GM18508 (cell line): ENCODE measurements around the gene TSPAN33.
"Not testable (repeated sequence)": the region's sequence is repeated elsewhere in the genome, so short reads cannot be mapped to it uniquely, and the experiment has no call there.

Source experiments
- ATAC-seq: cut with Tn5 transposase; IDR thresholded peaks from one replicate; pipeline ENCODE4 v1.9.1; 2021; ENCODE audit warnings: moderate number of reproducible peaks; ENCODE audit not compliant: insufficient read depth, unreplicated experiment

TSPAN33 gene, protein sequence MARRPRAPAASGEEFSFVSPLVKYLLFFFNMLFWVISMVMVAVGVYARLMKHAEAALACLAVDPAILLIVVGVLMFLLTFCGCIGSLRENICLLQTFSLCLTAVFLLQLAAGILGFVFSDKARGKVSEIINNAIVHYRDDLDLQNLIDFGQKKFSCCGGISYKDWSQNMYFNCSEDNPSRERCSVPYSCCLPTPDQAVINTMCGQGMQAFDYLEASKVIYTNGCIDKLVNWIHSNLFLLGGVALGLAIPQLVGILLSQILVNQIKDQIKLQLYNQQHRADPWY

DNA sequence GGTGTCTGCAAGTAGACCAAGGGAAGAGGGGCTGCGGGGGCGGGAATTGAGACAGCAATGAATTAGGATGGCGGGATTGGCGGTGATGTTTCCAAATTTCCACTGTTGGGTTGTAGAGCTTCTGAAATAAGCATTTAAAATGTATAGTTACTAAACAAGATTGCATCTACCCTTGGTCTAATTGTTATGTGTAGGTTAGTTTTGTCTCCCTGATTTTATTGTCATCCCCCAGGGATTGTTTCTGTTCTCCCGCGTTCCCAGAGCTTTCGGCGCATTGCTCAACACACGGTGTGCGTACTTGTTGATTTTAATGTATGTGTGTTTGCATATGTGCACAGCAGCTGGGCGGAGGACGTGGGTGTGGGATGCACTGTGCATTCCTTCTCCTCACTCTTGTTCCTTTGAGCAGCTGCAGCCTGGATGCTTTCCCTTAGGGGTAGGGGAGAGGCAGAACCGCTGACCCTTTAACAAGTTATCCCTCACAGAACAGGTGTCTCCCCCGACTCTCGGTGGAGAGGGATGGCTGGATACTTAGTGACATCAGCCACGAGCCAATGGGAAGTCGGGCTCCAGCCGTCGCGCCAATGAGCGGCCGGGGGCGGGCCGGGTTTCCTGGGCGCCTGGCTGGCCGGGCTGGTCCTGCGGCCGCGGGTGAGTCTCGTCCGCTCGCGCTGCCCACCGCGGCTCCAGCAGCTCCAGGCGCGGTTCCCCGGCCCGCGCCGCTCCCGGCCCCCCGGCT, at the start of gene TSPAN33:
Gene TSPAN33 (plus strand): TSS at position 613 of the 739 bp plus-strand sequence. CDS start 274 bp downstream, outside the sequence.
- no peak for ATAC-seq

DNA sequence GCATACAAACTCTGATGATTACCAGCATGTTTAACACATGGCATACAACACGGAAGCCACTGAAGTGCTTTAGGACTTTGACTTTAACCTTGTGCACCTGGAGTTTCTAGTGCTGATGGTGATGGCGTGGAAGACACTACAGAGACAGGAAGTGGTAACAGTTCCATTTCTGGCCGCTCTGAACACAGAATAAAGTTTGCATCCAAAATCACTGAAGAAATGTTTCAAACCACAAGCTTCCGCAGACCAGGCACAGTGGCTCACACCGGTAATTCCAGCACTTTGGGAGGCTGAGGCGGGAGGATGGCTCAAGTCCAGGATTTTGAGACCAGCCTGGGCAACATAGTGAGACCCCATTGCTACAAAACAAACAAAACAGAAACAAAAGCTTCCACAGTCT, 49.2 kb upstream of the TSPAN33 start:
- ATAC-seq: no peak

DNA sequence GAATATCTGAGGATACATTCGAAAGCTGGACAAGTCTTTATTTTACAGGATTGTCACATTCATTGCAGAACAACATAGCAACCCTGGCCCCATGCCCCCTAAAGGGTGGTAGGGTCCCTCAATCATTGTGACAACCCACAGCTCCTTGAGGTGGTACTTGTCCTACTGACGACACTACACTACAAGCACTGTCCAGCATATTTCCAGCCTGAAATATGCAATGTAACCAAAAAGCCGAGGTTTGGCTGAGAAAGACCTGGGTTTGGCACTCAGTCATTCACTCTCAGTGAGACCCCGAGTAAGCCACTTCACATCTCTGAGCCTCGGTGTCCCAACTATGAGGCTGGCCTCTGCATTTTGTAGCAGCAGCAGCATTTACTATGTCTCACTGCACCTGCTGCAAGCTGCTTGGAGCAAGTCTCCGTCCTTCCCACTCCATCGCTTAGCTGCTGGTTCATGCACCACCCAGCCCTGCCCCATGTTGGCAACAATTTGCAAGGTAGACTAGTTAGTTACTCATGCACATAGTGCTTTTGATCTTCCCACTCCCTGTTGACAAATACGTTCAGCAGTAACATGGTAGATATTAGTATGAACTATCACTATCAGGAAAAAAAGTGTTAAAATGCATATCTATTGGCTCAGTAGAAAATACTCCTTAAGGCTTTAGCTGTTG, 46.0 kb upstream of the TSPAN33 start:
- ATAC-seq: no peak

DNA sequence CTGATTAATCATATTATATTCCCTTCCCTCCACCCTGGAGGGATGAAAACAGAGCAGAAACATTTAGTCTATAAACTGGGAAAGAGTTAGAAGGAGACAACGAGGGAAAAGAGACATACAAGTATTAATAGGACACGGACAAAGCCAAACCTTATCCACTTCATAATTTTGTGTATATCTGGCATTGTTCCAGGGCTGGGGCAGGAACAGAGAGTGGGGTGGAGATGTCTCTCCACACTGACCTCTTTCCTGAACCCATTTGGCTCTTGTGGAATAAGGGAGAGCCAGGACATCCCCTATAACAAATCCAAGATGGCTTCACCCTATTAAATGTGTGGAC, 43.7 kb upstream of the TSPAN33 start:
- no peak for ATAC-seq

DNA sequence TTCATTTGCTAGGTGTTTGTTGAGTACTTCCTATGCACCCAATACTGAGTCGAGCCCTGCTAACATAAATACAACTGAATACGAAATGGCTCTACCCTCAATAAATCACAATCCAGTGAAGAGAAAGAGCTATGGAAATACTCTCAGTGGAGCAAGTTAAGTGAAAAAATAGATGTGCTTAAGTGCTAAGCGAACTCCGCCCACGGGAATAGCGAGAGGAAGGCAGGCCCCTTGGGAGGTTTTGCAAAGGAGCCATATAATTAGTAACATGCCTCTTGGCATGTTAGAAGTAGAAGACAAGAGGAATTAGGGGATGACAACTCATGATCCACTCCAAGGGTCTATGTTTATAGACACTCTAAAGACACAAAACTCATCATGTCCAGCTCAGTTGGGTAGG, 42.8 kb upstream of the TSPAN33 start:
- ATAC-seq: no peak

DNA sequence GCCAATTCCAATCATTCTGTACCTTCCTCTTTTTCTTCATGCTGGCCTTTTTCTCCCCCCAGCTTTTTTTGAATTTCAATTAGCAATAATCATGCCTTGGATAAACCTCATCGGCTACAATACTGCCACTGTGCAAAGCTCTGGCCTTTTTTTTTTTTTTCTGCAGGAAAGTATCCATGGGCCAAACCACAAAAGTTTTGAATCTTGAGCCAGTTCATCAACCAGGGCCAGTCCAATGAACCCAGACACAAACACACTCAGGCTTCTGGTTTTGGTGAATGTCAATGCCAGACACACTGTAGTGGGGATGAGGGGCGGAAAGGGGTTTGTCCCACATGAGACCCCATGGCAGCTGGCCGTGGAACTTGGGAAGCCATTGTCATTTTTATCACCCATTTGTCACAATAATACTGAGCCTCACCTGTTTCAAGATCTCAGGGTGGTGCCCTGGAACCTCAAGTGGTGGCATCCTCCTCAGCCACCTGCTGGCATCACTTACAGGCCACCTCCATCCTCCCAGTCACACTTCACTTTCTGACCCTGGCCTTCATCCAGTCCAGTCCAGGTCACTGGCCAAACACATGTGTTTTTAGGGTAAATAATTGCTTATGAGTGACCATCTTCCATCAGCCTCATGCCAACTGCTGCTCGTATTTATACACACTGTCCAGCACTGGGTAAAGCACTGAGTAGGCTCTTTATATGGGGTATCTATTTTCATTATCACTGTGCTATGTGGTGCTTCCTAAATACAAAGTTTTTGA, 40.8 kb upstream of the TSPAN33 start:
- ATAC-seq: no peak

DNA sequence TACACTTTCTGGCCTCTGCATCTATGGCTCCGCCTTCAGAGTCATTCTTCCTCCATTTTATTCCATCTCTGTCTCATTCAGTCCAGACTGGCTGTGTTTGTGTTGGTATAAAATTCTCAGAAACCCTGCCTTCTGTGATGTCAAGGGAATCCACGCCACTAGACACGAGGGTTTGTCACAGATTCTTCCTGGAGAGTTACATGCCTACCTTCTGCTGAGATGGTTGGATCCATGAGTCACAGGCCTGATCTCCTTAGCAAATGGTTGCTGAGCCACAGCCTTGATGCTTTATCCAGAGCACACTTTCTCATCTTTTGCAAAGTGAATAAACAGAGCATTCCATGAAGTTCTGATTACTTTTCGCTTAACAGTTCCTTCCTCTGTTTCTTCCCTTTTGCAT, 35.9 kb upstream of the TSPAN33 start:
- ATAC-seq: no peak

DNA sequence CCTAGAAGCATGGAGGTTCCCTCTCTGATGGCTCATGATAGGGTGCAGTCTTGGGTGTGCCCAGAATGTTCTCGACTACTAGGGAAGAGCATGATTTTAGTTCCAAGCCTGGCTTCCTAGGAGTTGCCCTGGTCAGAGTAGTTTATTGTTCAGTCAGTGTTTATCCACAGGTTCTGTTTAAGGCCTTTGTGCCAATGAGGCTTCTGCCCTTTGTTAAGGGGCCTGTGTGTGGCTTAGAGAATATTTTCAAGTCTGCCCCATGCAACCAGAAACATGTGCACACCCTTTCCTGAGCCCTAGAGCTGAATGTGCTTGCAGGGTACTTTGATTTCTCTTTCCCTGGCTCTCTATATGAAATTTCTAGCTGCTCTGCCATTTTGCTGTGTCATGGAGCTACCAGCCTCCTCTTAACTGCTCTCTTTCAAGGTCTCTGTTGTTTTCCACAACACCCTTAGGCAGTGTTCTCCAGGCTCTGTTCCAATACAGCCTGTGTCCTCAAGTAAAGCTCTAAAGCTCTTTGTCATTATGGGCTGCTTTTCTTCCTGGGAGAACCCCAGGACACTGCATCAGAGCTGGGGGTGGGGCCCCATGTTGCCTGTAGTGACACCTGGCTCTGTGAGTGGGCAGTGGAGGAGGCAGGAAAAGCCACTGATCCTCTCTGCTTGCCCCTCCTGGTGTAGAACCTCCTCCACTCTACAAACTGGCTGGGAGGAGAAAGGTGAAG, 34.1 kb upstream of the TSPAN33 start:
- ATAC-seq: no peak

DNA sequence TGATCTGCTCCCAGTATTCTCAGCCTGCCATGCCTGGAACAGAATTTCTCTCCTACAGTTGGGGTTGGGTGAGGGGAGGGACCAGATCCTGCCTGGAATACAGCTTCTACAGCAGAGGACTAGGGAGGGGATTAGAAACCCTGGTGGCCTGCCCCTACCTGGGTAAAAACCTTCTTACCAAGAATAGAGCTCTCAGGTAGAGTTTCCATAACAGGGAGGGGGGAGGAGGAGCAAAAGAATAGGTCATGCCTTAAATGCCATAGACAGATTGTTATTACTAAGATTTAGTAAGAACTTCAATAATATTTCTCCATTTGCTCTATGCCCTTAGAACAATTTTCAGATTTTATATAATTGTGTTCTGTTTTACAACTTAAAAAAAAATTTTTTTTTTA, 33.5 kb upstream of the TSPAN33 start:
- no peak for ATAC-seq

DNA sequence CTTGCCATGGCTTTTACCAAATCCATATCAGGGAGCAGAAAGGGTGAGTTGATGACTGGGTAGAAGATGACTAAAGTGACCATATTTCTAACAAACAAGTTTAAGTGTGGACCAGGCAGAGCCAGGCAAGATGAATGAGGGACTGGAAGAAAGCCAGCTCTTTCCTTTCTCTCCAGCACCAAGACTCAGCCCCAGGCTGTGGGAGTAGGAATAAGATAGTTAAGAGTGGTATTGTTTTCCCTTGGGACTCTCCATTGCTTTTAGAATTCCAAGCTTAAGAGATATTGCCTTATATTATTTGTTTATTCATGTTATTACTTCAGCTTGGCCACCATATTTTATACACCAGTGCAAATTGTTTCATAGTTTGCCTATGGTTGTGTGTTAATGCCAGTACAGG, 28.8 kb upstream of the TSPAN33 start:
- no peak for ATAC-seq

DNA sequence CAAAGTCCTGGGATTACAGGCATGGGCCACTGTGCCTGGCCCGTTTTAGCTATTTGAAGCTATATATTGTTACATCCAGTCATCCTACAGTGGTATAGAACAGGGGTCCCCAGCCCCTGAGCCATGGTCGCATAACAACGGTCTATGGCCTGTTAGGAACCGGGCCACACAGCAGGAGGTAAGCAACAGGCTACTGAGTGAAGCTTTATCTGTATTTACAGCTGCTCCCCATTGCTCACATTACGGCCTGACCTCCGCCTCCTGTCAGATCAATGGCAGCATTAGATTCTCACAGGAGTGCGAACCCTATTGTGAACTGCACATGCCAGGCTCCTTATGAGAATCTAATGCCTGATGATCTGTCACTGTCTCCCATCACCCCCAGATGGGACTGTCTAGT, 26.3 kb upstream of the TSPAN33 start:
- ATAC-seq: no peak

DNA sequence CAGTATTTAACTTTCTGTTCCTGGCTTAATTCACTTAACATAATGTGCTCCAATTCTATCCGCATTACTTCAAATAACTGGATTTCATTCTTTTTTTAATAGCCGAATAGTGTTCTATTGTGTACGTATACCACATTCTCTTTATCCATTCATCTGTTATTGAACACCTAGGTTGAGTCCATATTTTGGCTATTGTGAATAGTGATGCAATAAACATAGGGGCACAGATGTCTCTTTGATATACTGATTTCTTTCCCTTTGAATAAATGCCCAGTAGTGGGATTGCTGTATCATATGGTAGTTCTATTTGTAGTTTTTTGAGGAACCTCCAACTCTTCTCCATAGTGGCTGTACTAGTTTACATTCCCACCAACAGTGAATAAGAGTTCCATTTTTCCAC, 25.5 kb upstream of the TSPAN33 start:
- no peak for ATAC-seq

DNA sequence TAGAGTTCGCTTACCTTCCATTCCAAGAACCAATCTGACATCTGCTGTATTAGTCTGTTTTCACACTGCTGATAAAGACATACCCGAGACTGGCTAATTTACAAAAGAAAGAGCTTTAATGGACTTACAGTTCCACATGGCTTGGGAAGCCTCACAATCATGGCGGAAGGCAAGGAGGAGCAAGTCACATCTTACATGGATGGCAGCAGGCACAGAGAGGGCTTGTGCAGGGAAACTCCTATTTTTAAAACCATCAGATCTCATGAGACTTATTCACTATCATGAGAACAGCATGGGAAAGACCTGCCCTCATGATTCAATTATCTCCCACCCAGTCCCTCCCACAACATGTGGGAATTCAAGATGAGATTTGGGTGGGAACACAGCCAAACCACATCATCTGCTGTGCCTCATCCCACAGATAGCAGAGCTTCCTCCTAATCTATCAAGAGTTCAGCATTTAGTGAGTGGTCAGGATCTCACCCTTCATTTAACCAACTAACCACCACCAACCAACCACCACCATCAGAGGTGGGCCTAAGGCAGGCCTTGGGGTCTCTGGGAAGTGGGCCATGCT, 22.9 kb upstream of the TSPAN33 start:
- not testable (repeated sequence) for ATAC-seq

DNA sequence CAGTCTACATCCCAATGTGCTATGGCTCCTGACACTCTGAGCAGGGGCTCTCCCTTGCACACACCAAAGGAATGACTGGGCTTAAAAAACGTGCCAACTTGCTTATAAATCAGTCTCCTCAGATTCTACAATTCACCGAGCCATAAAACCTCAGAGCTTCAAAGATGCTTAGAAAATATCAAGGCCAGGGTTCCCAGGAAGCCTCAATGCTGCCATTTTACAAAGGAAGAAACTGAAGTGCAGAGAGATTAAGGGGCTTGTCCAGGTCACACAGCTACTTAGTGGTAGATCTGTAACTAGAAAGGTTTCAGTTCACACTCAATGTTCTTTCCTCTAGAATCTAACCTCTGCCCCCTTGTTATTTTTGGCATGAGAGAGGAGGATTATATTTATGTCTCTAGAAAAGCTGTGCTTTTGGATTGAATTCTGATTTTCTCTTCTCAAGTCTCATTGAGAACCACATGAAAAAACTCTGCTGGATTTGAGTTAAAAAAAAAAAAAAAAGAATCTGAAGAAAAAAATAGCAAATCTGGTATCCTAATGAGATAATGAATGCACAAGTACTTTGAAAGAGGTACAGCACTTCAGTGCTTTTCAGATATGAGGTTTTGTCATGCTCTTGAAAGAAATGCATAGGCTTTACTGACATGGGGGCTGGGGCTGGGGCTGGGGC, 22.3 kb upstream of the TSPAN33 start:
- peak; percentile 29 for ATAC-seq

DNA sequence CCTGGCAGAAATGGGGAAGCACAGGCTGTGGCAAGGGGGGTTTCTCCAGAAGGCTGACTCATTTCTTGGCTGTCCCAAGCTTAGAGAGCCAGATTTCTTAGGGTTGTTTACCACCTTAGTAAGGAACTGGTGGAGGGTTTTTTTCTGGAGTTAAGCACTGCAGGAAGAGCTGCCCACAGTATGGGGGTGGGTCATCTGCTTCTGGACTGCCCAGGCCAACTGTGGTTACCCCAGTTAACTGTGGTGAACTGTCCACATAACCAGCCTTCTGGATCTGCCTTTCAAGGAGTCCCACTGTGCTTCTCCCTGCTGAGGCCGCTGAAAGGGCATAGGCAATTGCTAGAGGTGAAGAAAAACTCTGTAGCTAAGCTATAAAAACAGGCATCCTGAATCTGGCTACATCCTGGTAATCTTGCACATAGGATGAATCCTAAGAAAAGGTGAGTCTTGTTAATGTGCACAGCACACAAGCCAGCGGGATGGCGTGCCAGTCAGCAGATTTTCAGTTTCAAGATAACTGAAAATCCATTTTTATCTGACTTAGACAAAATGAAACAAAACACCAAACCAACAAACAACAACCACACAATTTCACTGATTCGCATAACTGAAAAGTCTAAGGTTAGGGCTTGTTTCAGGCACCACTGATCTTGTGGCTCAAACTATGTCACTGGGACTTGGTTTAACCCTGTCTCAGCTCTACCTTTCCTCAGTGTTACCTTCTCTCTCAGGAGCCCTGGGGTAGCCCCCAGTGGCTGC, 21.6 kb upstream of the TSPAN33 start:
- ATAC-seq: peak; percentile 64

DNA sequence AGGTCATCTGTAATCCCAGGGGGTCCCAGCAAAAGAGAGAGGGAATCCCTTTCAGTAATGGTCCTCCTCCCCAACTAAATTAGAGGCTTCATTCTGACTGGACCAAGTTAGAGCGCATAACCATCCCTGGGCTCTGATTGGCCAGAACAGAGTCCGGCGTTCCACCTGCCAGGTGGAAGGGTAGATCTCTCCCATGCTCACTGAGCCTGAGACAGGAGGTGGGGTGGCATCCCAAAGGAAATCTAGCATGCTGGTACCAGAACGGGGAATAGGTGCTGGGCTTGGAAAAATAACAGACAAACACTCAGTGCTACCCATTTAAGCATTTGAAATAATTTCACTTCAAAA, 21.0 kb upstream of the TSPAN33 start:
- ATAC-seq: no peak

DNA sequence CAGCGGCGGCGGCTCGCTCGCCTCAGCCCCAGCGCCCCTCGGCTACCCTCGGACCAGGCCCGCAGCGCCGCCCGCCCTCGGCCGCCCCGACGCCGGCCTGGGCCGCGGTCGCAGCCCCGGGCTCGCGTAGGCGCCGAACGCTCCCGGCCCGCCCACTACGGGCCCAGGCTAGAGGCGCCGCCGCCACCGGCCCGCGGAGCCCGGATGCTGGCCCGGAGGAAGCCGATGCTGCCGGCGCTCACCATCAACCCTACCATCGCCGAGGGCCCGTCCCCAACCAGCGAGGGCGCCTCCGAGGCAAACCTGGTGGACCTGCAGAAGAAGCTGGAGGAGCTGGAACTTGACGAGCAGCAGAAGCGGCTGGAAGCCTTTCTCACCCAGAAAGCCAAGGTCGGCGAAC, 18.2 kb upstream of the TSPAN33 start:
- ATAC-seq: no peak

DNA sequence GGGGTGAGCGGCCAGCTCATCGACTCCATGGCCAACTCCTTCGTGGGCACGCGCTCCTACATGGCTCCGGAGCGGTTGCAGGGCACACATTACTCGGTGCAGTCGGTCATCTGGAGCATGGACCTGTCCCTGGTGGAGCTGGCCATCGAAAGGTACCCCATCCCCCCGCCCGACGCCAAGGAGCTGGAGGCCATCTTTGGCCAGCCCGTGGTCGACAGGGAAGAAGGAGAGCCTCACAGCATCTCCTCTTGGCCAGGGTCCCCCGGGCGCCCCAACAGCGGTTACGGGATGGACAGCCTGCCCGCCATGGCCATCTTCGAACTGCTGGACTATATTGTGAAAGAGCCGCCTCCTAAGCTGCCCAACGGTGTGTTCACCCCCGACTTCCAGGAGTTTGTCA, 17.4 kb upstream of the TSPAN33 start:
- no peak for ATAC-seq

DNA sequence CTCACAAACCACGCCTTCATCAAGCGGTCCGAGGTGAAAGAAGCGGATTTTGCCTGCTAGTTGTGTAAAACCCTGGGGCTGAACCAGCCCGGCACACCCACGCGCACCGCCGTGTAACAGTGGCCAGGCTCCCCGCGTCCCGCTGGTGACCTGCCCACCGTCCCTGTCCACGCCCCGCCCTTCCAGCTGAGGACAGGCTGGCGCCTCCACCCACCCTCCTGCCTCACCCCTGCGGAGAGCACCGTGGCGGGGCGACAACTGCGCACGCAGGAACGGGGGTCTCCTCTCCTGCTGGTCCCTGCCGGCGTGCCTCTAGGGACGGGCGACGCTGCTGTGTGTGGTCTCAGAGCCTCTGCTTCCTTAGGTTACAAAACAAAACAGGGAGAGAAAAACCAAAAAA, 16.9 kb upstream of the TSPAN33 start:
- no peak for ATAC-seq
